ENCODE data around the gene SMC6. TPM values are rescaled to one million over a fixed set of nuclear protein-coding genes. Genes with fewer than 3 reads are reported as not detected.

The SMC6 gene
- total RNA-seq, 1 experiment from 2014 or later: 44.2 TPM

- Histone ChIP-seq H3K4me2 (ENCODE audit: low read depth, low read length, poor library complexity, severe bottlenecking) (no peak overlapping the region), H4K20me1 (ENCODE audit: insufficient read depth, low read depth, low read length) (no peaks in the 10 kb centered on the region), H3K36me3 (ENCODE audit: insufficient read depth, low read length) (no peaks in the 10 kb centered on the region), H3K9ac (ENCODE audit: low read length) (no peak overlapping the region), H3K9me3 (ENCODE audit: low read length) (no peaks in the 10 kb centered on the region), H3K27ac (ENCODE audit: low read length) (no peak overlapping the region), H3K4me3 (ENCODE audit: low read length) (no peak overlapping the region), H3K79me2 (ENCODE audit: low read length) (no peaks in the 10 kb centered on the region), H3K4me1 (ENCODE audit: low read length) (peaks cover 33% of the 10 kb centered on the region), H2AFZ (ENCODE audit: low read length) (no peak overlapping the region), H3K9me2 (replicated peaks; ENCODE audit: insufficient read depth, low read length) (no peaks in the 10 kb centered on the region), H3K27me3 (ENCODE audit: low read length) (no peaks in the 10 kb centered on the region)
- no peak for DNase-seq
These were observed 100.8 kb downstream of the SMC6 start for GRCh38 chr2:17652681-17653394.

GRCh38 chr2:17649026-17649425 lies 104.6 kb downstream of the SMC6 start:
- H3K4me1 ChIP-seq (ENCODE audit: low read length): peaks cover 43% of the 10 kb centered on the region
- H3K4me3 ChIP-seq (ENCODE audit: low read length): no peak overlapping the region
- H4K20me1 ChIP-seq (ENCODE audit: insufficient read depth, low read depth, low read length): no peaks in the 10 kb centered on the region
- no peak overlapping the region for H3K4me2 ChIP-seq (ENCODE audit: low read depth, low read length, poor library complexity, severe bottlenecking)
- H3K9me2 ChIP-seq (replicated peaks; ENCODE audit: insufficient read depth, low read length): no peaks in the 10 kb centered on the region
- no peaks in the 10 kb centered on the region for H3K9me3 ChIP-seq (ENCODE audit: low read length)
- no peaks in the 10 kb centered on the region for H3K36me3 ChIP-seq (ENCODE audit: insufficient read depth, low read length)
- DNase-seq: no peak
- H3K79me2 ChIP-seq (ENCODE audit: low read length): no peaks in the 10 kb centered on the region
- no peak overlapping the region for H2AFZ ChIP-seq (ENCODE audit: low read length)
- H3K9ac ChIP-seq (ENCODE audit: low read length): no peak overlapping the region
- H3K27ac ChIP-seq (ENCODE audit: low read length): no peak overlapping the region
- H3K27me3 ChIP-seq (ENCODE audit: low read length): no peaks in the 10 kb centered on the region

- no peak overlapping the region for H3K27ac ChIP-seq (ENCODE audit: low read length)
- no peak overlapping the region for H3K9ac ChIP-seq (ENCODE audit: low read length)
- H3K9me2 ChIP-seq (replicated peaks; ENCODE audit: insufficient read depth, low read length): no peaks in the 10 kb centered on the region
- no peak for DNase-seq
- no peaks in the 10 kb centered on the region for H3K36me3 ChIP-seq (ENCODE audit: insufficient read depth, low read length)
- peaks cover 48% of the 10 kb centered on the region for H3K4me1 ChIP-seq (ENCODE audit: low read length)
- no peaks in the 10 kb centered on the region for H3K9me3 ChIP-seq (ENCODE audit: low read length)
- H3K27me3 ChIP-seq (ENCODE audit: low read length): no peaks in the 10 kb centered on the region
- no peak overlapping the region for H3K4me3 ChIP-seq (ENCODE audit: low read length)
- H3K4me2 ChIP-seq (ENCODE audit: low read depth, low read length, poor library complexity, severe bottlenecking): no peak overlapping the region
- H4K20me1 ChIP-seq (ENCODE audit: insufficient read depth, low read depth, low read length): no peaks in the 10 kb centered on the region
- no peak overlapping the region for H2AFZ ChIP-seq (ENCODE audit: low read length)
- H3K79me2 ChIP-seq (ENCODE audit: low read length): no peaks in the 10 kb centered on the region
These were observed 105.0 kb downstream of the SMC6 start for GRCh38 chr2:17648581-17648980.

- no peaks in the 10 kb centered on the region for H3K79me2 ChIP-seq (ENCODE audit: low read length)
- H3K27me3 ChIP-seq (ENCODE audit: low read length): no peaks in the 10 kb centered on the region
- no peaks in the 10 kb centered on the region for H4K20me1 ChIP-seq (ENCODE audit: insufficient read depth, low read depth, low read length)
- no peaks in the 10 kb centered on the region for H3K9me2 ChIP-seq (replicated peaks; ENCODE audit: insufficient read depth, low read length)
- peak overlapping the region; percentile 52; the same call in 1 of the 2 replicates for H2AFZ ChIP-seq (ENCODE audit: low read length)
- no peak for DNase-seq
- peak overlapping the region; percentile 62 for H3K4me2 ChIP-seq (ENCODE audit: low read depth, low read length, poor library complexity, severe bottlenecking)
- peak overlapping the region; percentile 75 for H3K27ac ChIP-seq (ENCODE audit: low read length)
- H3K4me3 ChIP-seq (ENCODE audit: low read length): no peak overlapping the region
- no peaks in the 10 kb centered on the region for H3K9me3 ChIP-seq (ENCODE audit: low read length)
- no peaks in the 10 kb centered on the region for H3K36me3 ChIP-seq (ENCODE audit: insufficient read depth, low read length)
- H3K4me1 ChIP-seq (ENCODE audit: low read length): peaks cover 58% of the 10 kb centered on the region
- no peak overlapping the region for H3K9ac ChIP-seq (ENCODE audit: low read length)
These were observed 106.5 kb downstream of the SMC6 start for GRCh38 chr2:17646838-17647701.

GRCh38 chr2:17646081-17646554 lies 107.5 kb downstream of the SMC6 start:
- H3K9me2 ChIP-seq (replicated peaks; ENCODE audit: insufficient read depth, low read length): no peaks in the 10 kb centered on the region
- H3K4me3 ChIP-seq (ENCODE audit: low read length): no peak overlapping the region
- no peaks in the 10 kb centered on the region for H3K36me3 ChIP-seq (ENCODE audit: insufficient read depth, low read length)
- peak overlapping the region; percentile 62 for H3K4me2 ChIP-seq (ENCODE audit: low read depth, low read length, poor library complexity, severe bottlenecking)
- peak; percentile 91 for DNase-seq
- H2AFZ ChIP-seq (ENCODE audit: low read length): peak overlapping the region; percentile 52; the same call in 1 of the 2 replicates
- H3K79me2 ChIP-seq (ENCODE audit: low read length): no peaks in the 10 kb centered on the region
- H3K27me3 ChIP-seq (ENCODE audit: low read length): no peaks in the 10 kb centered on the region
- H3K9ac ChIP-seq (ENCODE audit: low read length): peak overlapping the region; percentile 51
- no peaks in the 10 kb centered on the region for H4K20me1 ChIP-seq (ENCODE audit: insufficient read depth, low read depth, low read length)
- peaks cover 58% of the 10 kb centered on the region for H3K4me1 ChIP-seq (ENCODE audit: low read length)
- peak overlapping the region; percentile 75 for H3K27ac ChIP-seq (ENCODE audit: low read length)
- no peaks in the 10 kb centered on the region for H3K9me3 ChIP-seq (ENCODE audit: low read length)

- no peaks in the 10 kb centered on the region for H3K79me2 ChIP-seq (ENCODE audit: low read length)
- H3K4me2 ChIP-seq (ENCODE audit: low read depth, low read length, poor library complexity, severe bottlenecking): peak overlapping the region; percentile 62
- no peaks in the 10 kb centered on the region for H3K36me3 ChIP-seq (ENCODE audit: insufficient read depth, low read length)
- peaks cover 58% of the 10 kb centered on the region for H3K4me1 ChIP-seq (ENCODE audit: low read length)
- peak overlapping the region; percentile 75 for H3K27ac ChIP-seq (ENCODE audit: low read length)
- no peak for DNase-seq
- H3K9me3 ChIP-seq (ENCODE audit: low read length): no peaks in the 10 kb centered on the region
- no peaks in the 10 kb centered on the region for H3K9me2 ChIP-seq (replicated peaks; ENCODE audit: insufficient read depth, low read length)
- H3K27me3 ChIP-seq (ENCODE audit: low read length): no peaks in the 10 kb centered on the region
- 0 out of 2 replicates have a peak overlapping the region, but pooled peaks have one; percentile 4 for H3K4me3 ChIP-seq (ENCODE audit: low read length)
- H4K20me1 ChIP-seq (ENCODE audit: insufficient read depth, low read depth, low read length): no peaks in the 10 kb centered on the region
- peak overlapping the region; percentile 51 for H3K9ac ChIP-seq (ENCODE audit: low read length)
- H2AFZ ChIP-seq (ENCODE audit: low read length): peak overlapping the region; percentile 37; the same call in 1 of the 2 replicates
These were observed 108.5 kb downstream of the SMC6 start for GRCh38 chr2:17644997-17645720.

GRCh38 chr2:17643031-17643615 lies 110.5 kb downstream of the SMC6 start:
- H3K36me3 ChIP-seq (ENCODE audit: insufficient read depth, low read length): no peaks in the 10 kb centered on the region
- DNase-seq: no peak

More at GRCh38 chr2:17643031-17643615, 110.5 kb downstream of the SMC6 start:
- H3K27ac ChIP-seq (ENCODE audit: low read length): no peak overlapping the region
- H3K27me3 ChIP-seq (ENCODE audit: low read length): no peaks in the 10 kb centered on the region
- peaks cover 66% of the 10 kb centered on the region for H3K4me1 ChIP-seq (ENCODE audit: low read length)
- no peaks in the 10 kb centered on the region for H3K79me2 ChIP-seq (ENCODE audit: low read length)
- no peaks in the 10 kb centered on the region for H3K9me3 ChIP-seq (ENCODE audit: low read length)
- peak overlapping the region; percentile 31; the same call in 1 of the 2 replicates for H2AFZ ChIP-seq (ENCODE audit: low read length)
- H4K20me1 ChIP-seq (ENCODE audit: insufficient read depth, low read depth, low read length): no peaks in the 10 kb centered on the region
- H3K4me2 ChIP-seq (ENCODE audit: low read depth, low read length, poor library complexity, severe bottlenecking): no peak overlapping the region
- no peak overlapping the region for H3K9ac ChIP-seq (ENCODE audit: low read length)
- no peak overlapping the region for H3K4me3 ChIP-seq (ENCODE audit: low read length)
- H3K9me2 ChIP-seq (replicated peaks; ENCODE audit: insufficient read depth, low read length): no peaks in the 10 kb centered on the region
